Memory B cell (primary cell): ENCODE measurements around the gene ARID3C.
A peak's percentile ranks its signal among the peaks of the same experiment; 100 is the strongest.

Experiments
- ATAC-seq: fragments of 150-1000 bp; cut with Tn5 transposase; 2 replicates; pipeline ENCODE4 v1.10.0; 2021; ENCODE audit warnings: low read depth, mild to moderate bottlenecking, moderate library complexity
- DNase-seq, 2 donors: peaks; one replicate each; pipeline ENCODE4 v3.0.0; 2022; ENCODE audit warnings: low spot score in 2 of 2
- H3K27ac Mint-ChIP-seq: one replicate; pipeline ENCODE4 v1.8.0; 2022; ENCODE audit warnings: mild to moderate bottlenecking, moderate library complexity, mixed read lengths
- H3K27me3 Mint-ChIP-seq: one replicate; pipeline ENCODE4 v1.8.0; 2022; ENCODE audit warnings: mixed read lengths
- H3K36me3 Mint-ChIP-seq: one replicate; pipeline ENCODE4 v1.8.0; 2022; ENCODE audit warnings: mild to moderate bottlenecking, mixed read lengths
- H3K4me1 Mint-ChIP-seq: one replicate; pipeline ENCODE4 v1.8.0; 2022; ENCODE audit warnings: mixed read lengths
- H3K4me3 Mint-ChIP-seq: one replicate; pipeline ENCODE4 v1.8.0; 2022; ENCODE audit warnings: mild to moderate bottlenecking, moderate library complexity, mixed read lengths
- H3K9me3 Mint-ChIP-seq: one replicate; pipeline ENCODE4 v1.8.0; 2022; ENCODE audit warnings: mixed read lengths

The ARID3C gene

DNA sequence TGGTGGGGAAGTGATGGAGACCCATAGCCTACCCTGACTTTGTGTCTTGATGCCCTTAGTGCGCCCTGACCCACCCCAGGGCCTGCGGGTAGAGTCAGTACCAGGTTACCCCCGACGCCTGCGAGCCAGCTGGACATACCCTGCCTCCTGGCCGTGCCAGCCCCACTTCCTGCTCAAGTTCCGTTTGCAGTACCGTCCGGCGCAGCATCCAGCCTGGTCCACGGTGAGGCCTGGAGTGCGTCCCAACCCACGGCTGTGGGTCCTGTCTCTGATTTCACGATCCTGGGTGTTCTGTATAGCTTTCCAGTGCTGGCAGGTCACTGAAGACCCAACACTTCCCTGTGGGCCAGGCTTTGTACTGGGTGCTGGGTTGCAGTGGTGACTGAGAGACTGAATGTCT, 29.6 kb upstream of the ARID3C start:
- no peak overlapping the region for H3K27ac Mint-ChIP-seq

DNA sequence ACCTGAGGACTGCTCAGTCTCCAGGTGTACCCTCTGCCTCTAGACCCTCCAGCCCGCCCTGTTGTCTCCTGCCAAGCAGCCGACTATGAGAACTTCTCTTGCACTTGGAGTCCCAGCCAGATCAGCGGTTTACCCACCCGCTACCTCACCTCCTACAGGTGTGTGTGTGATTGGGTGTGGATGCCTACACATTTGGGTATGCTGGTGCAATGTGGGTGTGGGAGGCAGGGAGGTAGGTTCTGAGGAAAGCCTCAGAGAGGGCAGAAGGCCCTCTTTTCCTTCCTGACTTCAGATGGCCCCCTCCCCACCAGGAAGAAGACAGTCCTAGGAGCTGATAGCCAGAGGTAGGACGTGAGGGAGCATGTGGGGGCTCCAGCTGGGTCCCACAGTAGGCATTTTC, 28.1 kb upstream of the ARID3C start:
- Mint-ChIP-seq H3K27me3 (peaks cover 4% of the 10 kb centered on the region), H3K9me3 (no peaks in the 10 kb centered on the region), H3K36me3 (peaks cover 6% of the 10 kb centered on the region), H3K4me1 (peaks cover 12% of the 10 kb centered on the region), H3K27ac (no peak overlapping the region), H3K4me3 (no peak overlapping the region)
- DNase-seq: no peak
- no peak for ATAC-seq

More for the DNA sequence above, 29.6 kb upstream of the ARID3C start:
- peaks cover 6% of the 10 kb centered on the region for H3K36me3 Mint-ChIP-seq
- no peak overlapping the region for H3K4me3 Mint-ChIP-seq
- no peak for ATAC-seq
- peaks cover 2% of the 10 kb centered on the region for H3K4me1 Mint-ChIP-seq
- H3K27me3 Mint-ChIP-seq: peaks cover 4% of the 10 kb centered on the region
- H3K9me3 Mint-ChIP-seq: no peaks in the 10 kb centered on the region
- no peak for DNase-seq

DNA sequence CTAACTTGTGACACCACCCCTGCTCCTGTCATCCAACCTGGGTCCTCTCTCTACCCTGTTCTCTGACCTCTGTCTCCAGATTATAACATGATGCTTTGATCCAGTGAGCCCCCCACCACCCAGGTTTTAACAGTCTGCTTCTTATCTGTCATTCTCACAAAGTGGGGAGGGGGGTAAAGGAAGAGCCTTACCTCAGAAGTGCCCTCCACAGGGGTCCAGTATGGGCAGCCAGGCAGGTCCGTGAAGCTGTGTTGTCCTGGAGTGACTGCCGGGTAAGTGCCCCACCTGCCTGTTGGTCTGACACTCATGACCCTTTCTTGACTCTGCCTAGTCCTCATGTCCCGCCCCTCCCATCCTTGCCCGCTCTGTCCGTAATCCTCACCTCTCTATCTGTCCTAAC, 26.5 kb upstream of the ARID3C start:
- Mint-ChIP-seq H3K27ac (no peak overlapping the region), H3K4me3 (no peak overlapping the region), H3K9me3 (no peaks in the 10 kb centered on the region), H3K36me3 (peaks cover 4% of the 10 kb centered on the region), H3K27me3 (peaks cover 4% of the 10 kb centered on the region), H3K4me1 (peaks cover 12% of the 10 kb centered on the region)
- ATAC-seq (no peak), DNase-seq (no peak)

DNA sequence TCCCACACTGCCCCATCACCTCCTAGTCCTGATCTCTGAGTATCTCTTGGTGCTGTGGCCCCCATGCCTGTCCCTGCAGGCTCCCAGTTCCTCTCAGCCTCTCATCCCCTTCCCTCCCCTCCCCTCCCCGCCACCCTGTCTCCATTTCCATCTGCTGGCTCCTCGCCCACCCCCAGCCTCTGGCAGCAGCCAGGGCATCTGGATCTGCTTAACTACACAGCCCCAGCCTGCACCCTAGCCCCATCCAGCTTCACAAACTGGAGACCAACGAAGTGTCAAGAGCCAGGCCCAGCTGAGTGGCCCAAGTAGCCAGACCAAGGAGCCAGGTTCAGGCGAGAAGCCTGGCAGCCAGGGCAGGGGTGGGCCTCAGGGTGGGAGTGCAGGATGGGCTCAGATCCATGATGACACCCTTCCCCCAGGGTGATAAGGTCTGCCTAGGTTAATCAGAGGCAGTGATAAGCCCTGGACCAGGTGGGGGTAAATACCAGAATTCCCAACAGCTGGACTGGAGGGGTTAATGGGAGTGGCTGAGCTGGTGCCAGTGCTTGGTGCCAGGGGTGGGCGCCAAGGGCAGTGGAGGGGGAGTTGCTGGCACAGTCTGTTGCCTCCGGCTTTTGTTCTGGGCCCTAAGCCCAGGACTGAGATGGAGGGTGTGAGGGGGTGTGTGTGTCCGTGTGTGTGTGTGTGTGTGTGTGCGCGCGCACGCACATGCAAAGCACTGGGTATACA, 25.6 kb upstream of the ARID3C start:
- Mint-ChIP-seq H3K9me3 (no peaks in the 10 kb centered on the region), H3K36me3 (peaks cover 3% of the 10 kb centered on the region), H3K27me3 (peaks cover 4% of the 10 kb centered on the region), H3K4me3 (no peak overlapping the region), H3K27ac (no peak overlapping the region), H3K4me1 (peaks cover 12% of the 10 kb centered on the region)
- no peak for ATAC-seq
- no peak for DNase-seq

DNA sequence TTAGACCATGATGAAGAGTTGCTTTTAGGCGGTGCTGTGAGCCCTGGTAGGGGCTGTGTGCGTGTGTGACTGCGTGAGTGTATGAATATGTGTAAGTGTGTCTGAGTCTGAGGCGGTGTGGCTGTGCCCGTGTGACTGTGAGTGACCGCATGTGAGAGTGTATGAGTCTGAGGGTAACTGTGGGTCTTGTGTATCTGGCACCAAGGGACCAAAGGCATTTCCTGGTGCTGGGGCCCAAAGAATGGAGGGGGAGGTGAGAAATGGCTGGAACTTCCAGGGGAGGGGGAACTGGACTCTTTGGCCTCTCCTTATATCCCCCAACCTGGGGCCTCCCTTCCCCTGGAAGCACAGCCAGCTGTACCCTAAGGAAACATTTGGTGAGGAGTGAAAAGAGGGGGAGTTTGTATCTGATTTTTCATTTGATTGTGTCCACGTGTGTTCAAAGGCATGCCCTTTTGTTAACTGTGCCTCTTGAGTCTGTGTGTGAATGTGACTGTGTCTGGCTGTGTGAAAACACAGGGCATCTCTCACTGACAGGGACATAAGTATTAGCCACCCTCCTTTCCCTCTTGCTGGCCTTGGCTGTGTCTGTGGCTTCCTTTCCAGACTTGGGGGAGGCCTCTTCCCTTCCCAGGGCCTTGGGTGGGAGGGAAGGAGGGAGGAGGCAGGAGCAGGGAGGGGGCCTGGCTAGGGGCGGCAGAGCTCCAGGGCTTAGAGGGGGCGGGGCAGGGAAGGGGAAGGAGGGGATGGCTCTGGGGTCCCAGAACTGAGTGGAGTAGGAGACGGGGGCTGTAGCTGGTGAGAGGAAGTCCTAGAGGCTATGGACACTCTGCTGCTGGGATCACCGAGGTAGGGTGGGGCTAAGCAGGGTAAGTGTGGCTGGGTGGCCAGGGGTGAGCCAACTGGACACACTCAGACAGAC, 24.5 kb upstream of the ARID3C start:
- peaks cover 14% of the 10 kb centered on the region for H3K4me1 Mint-ChIP-seq
- H3K9me3 Mint-ChIP-seq: no peaks in the 10 kb centered on the region
- peaks cover 4% of the 10 kb centered on the region for H3K27me3 Mint-ChIP-seq
- H3K27ac Mint-ChIP-seq: no peak overlapping the region
- H3K36me3 Mint-ChIP-seq: peaks cover 5% of the 10 kb centered on the region
- no peak overlapping the region for H3K4me3 Mint-ChIP-seq
- DNase-seq (no peak), ATAC-seq (no peak)

DNA sequence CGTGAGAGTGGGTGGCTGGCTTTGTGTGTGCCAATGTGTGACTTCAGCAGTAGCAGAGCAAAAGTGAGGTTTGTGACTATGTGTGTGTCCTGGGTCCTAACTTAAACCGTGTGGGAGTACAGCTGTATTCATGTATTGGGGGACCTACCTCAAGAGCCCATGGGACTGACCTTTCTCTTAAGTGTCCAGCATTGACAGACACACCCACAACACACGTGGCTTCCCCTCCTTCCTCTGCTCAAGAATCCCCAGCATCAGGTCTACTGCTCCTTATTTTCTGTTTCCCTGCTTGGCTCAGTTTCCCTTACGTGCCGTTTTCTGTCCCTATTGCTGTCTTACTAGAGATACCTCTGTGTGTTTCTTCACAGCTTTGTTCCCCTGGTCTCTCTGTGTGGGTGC, 23.7 kb upstream of the ARID3C start:
- no peak for DNase-seq
- no peak overlapping the region for H3K4me3 Mint-ChIP-seq
- no peak for ATAC-seq
- H3K27me3 Mint-ChIP-seq: peaks cover 4% of the 10 kb centered on the region
- peaks cover 8% of the 10 kb centered on the region for H3K36me3 Mint-ChIP-seq
- no peak overlapping the region for H3K27ac Mint-ChIP-seq
- H3K4me1 Mint-ChIP-seq: peaks cover 21% of the 10 kb centered on the region
- H3K9me3 Mint-ChIP-seq: no peaks in the 10 kb centered on the region

DNA sequence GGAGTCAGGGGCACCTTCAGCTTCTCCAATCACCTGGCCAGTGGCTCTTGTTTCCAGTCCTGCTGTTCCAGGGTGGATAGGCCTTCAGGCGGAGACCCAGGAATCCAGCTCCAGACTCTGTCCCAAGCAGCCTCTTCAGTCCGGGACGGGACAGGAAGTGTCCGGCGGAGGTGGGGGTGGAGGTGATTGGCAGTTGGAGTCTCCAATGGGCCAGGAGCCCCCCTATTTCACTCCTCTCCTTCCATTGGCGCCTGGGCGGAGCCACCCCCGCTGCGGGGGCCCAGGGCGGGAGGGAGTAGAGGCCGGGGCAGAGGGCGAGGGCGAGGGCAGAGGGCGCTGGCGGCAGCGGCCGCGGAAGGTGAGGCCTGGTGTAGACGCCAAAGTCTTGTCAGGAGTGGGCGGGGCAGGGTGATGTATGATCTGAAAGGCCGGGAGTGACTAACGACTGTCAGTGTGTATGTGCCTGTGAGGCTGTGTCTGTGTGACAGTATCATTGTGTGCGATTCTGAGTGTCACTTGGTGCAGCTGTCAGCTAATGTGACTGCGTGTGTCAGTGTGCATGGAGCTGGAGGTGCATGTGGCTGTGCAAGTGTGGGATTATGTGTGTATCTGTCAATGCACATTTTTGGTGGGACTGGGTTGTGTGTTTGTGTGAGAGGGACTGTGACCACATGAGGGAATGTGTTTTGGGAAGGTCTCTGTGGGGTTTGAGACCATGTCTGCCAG, 23.2 kb upstream of the ARID3C start, which contains the start of gene IL11RA:
Gene IL11RA, plus strand, starts transcription at position 310 of the 726 bp plus-strand sequence. CDS start 3,033 bp downstream, outside the sequence.
- peaks cover 8% of the 10 kb centered on the region for H3K36me3 Mint-ChIP-seq
- H3K4me3 Mint-ChIP-seq: no peak within 1 kb of the TSS
- peak; percentile 29 for ATAC-seq
- no peak for DNase-seq
- H3K27ac Mint-ChIP-seq: peak within 1 kb of the TSS; percentile 22
- peaks cover 4% of the 10 kb centered on the region for H3K27me3 Mint-ChIP-seq
- H3K9me3 Mint-ChIP-seq: no peaks in the 10 kb centered on the region
- peaks cover 26% of the 10 kb centered on the region for H3K4me1 Mint-ChIP-seq

DNA sequence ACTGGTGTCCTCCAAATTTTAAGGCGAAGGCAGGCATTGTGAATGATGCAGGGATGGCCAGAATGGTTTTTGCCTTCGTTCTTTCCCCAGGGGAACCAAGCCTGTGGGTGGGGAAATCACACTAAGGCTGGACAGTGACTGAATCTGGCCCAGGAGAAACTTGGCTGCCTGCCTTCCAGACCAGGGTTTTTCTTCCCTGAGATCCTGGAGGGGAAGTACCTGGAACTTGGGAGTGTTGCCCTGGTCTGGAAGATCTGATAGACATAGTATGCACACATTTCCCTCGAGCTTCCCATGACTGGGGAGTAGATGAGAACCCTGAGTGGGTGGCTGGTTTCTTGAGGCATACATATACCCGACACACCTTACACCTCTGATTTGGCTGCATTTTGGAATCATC, 22.5 kb upstream of the ARID3C start:
- H3K27me3 Mint-ChIP-seq: peaks cover 4% of the 10 kb centered on the region
- H3K9me3 Mint-ChIP-seq: no peaks in the 10 kb centered on the region
- ATAC-seq (no peak), DNase-seq (no peak)
- H3K27ac Mint-ChIP-seq: peak overlapping the region; percentile 22
- no peak overlapping the region for H3K4me3 Mint-ChIP-seq
- H3K4me1 Mint-ChIP-seq: peaks cover 26% of the 10 kb centered on the region
- H3K36me3 Mint-ChIP-seq: peaks cover 8% of the 10 kb centered on the region

DNA sequence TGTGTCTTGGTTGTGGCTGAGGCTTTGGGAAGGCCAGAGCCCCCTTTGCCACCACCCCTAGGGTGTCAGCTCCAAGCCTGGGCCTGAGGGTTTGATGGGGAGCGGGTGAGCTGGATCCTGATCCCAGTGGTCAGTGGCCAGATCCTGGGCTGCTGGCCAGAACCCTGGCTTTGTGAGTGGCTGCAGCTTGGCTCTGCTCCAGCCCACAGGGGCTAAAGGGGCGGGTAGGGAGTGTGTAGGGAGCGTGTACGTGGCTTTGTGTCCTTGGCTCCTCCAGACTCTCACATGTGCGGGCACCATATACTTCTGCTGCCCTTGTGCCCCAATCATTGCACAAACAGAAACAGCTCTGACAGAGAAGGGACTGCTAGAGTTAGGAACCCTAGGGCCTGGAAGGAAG, 21.9 kb upstream of the ARID3C start:
- Mint-ChIP-seq H3K27me3 (peaks cover 4% of the 10 kb centered on the region), H3K4me1 (peaks cover 26% of the 10 kb centered on the region), H3K27ac (no peak overlapping the region), H3K4me3 (no peak overlapping the region), H3K9me3 (no peaks in the 10 kb centered on the region), H3K36me3 (peaks cover 8% of the 10 kb centered on the region)
- no peak for ATAC-seq
- DNase-seq: no peak

DNA sequence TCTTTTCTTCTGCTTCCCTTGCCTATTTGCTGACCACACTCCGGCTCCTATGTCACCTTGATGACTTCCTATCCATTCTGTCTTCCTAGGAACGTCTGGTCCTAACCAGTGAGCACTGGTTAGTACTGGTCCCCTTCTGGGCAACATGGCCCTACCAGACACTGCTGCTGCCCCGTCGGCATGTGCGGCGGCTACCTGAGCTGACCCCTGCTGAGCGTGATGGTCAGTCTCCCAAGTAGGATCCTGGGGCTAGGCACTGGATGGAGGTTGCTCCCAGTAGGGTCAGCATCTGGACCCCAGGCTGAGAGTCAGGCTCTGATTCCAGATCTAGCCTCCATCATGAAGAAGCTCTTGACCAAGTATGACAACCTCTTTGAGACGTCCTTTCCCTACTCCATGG, 19.8 kb upstream of the ARID3C start:
- Mint-ChIP-seq H3K9me3 (no peaks in the 10 kb centered on the region), H3K4me3 (no peak overlapping the region), H3K27ac (no peak overlapping the region), H3K27me3 (no peaks in the 10 kb centered on the region), H3K36me3 (peaks cover 5% of the 10 kb centered on the region), H3K4me1 (peaks cover 24% of the 10 kb centered on the region)
- ATAC-seq: no peak
- no peak for DNase-seq

DNA sequence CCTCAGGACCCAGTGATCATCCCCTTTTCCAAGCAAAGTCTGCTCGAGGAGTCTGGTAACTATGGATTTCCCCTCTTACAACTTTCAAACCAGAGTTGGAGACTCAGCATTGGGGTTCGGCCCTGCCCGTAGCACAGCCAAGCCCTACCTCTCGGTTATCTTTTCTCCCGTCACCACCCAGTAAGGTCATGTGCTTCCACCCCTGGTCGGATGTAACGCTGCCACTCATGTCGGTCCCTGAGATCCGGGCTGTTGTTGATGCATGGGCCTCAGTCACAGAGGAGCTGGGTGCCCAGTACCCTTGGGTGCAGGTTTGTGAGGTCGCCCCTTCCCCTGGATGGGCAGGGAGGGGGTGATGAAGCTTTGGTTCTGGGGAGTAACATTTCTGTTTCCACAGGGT, 18.8 kb upstream of the ARID3C start:
- Mint-ChIP-seq H3K27me3 (no peaks in the 10 kb centered on the region), H3K9me3 (no peaks in the 10 kb centered on the region), H3K36me3 (peaks cover 5% of the 10 kb centered on the region), H3K27ac (no peak overlapping the region), H3K4me3 (peak overlapping the region; percentile 96), H3K4me1 (peaks cover 19% of the 10 kb centered on the region)
- ATAC-seq (no peak), DNase-seq (no peak)

DNA sequence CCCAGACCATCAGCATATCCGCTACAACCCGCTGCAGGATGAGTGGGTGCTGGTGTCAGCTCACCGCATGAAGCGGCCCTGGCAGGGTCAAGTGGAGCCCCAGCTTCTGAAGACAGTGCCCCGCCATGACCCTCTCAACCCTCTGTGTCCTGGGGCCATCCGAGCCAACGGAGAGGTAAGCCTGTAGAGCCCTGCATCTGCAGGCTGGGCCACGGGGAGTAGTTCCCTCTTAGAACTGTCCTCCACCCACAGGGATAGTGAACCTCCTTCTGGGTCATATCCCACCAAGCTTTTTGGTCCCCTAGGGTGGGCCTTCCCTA, 18.2 kb upstream of the ARID3C start:
- Mint-ChIP-seq H3K4me1 (peaks cover 14% of the 10 kb centered on the region), H3K9me3 (no peaks in the 10 kb centered on the region), H3K27me3 (no peaks in the 10 kb centered on the region), H3K4me3 (peak overlapping the region; percentile 96), H3K36me3 (peaks cover 5% of the 10 kb centered on the region), H3K27ac (peak overlapping the region; percentile 7)
- no peak for ATAC-seq
- no peak for DNase-seq

DNA sequence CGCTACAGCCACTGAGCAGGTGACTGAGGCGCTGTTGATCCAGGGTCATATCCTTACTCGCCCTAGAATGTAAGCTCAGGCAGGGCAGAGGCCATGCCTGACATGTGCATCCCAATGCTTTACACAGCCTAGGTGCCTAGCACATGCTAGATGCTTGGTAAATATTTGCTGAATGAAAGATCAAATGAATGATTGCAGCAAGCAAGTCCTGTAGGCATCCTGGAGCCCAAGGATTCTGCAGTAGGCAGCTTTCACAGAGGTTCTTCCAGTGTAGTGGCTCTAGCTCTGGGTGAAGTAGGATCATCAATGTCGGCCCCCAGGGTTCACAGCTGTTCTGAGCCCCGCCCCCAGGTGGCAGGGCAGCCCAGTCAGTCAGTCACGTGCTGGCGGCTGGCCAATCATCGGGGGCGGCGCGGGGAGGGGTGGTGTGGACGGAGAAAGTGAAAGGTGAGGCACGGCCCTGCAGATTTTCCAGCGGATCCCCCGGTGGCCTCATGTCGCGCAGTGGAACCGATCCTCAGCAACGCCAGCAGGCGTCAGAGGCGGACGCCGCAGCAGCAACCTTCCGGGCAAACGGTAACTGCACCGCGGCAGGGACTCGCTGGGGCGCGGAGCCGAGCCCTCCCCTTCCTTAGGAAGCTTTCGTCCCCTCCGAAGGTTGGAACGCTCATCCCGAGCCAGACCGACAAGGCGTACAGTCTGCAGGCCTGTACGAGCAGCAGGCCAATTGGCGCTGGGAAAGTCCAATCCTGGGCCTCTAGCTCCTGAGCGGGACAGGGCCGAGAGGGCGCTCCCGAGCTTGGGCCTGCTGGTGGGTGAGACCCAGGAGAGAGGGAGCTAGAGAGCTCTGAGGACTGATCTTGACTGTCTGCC, 17.6 kb upstream of the ARID3C start, which contains the start of gene GALT:
Gene GALT, plus strand, starts transcription at position 465 of the 873 bp plus-strand sequence. Its CDS starts 30 bp downstream, at position 495.
- Mint-ChIP-seq H3K36me3 (peaks cover 5% of the 10 kb centered on the region), H3K27me3 (no peaks in the 10 kb centered on the region), H3K4me3 (peak within 1 kb of the TSS; percentile 96), H3K27ac (peak within 1 kb of the TSS; percentile 75), H3K4me1 (peaks cover 14% of the 10 kb centered on the region), H3K9me3 (no peaks in the 10 kb centered on the region)
- ATAC-seq (peak; percentile 95), DNase-seq (peak; percentile 84 to 95)
